Right lobe of liver (tissue), 4 donors: Measurements from ENCODE around the gene AKAP10.

Experiments
- CTCF ChIP-seq, 4 donors: fragments of 200-600 bp in 3 of 4; fragments of 450-650 bp in 1 of 4; IDR thresholded peaks; one replicate each; pipeline versions ENCODE4 v1.5.1 to v1.8.0; 2016 to 2022; ENCODE audit warnings: antibody characterized with exemption in 4 of 4, mild to moderate bottlenecking in 2 of 4
- POLR2A ChIP-seq: fragments of 450-650 bp; IDR thresholded peaks from one replicate; pipeline ENCODE4 v1.6.1; 2017; ENCODE audit warnings: antibody characterized with exemption, mild to moderate bottlenecking
- donor health status: DM: no; HTN: no; CAD: no.
- donor health status: DM: no; HTN: no; CAD: no.
- donor health status: DM: no; HTN: yes; CAD: no.

GRCh38 chr17:19877364-19877945, 100.2 kb downstream of the AKAP10 start:
- TF ChIP-seq CTCF (IDR thresholded peaks at IDR 0.05) (no peak), POLR2A (no peak)
